ENCODE measurements around the gene NAT9.

DNA sequence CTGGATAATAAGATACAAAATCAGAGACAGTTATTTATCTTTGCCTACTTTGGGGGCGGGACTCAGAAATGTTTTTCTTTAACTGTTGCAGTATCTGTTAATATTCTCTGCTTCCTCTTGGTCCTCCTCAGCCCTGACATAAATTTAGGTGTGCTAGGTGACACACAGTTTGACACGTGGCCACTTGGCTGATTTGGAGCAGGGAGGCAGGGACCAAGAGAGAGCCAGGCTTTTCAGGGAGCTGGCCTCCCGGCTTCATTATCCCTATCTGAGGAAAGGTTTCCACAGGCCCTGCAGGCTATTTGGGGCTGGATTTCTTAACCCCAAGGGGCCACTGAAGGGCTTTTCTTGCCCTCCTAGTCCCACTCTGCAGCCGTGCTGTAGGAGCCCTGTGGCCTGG, 20.1 kb upstream of the NAT9 start:
- TF ChIP-seq POLR2A (IDR thresholded peaks at IDR 0.05; ENCODE audit: low read length) (no peak), GATA1 (IDR thresholded peaks at IDR 0.05; ENCODE audit: low read depth, low read length) (no peak)
